Panc1 (cell line): ENCODE data around the gene BCL11B. TPM values are rescaled to one million over a fixed set of nuclear protein-coding genes. Genes with fewer than 3 reads are reported as not detected.

Experiments used
- ATAC-seq: fragments of 200-7000 bp; cut with Tn5 transposase; 2 replicates; pipeline ENCODE4 v1.9.1; 2020; ENCODE audit warnings: mild to moderate bottlenecking, moderate library complexity
- BruUV-seq: library from RNA; stranded (reverse); fragments of 400-500 nt; replicated peaks from 2 replicates; lab custom pipeline; 2021; lab: Mats Ljungman, UMichigan
- CTCF ChIA-PET: fragments of 300-600 bp; sonication (Branson Sonifier 250); formaldehyde crosslinking; loops from one replicate; lab custom pipeline; 2022; ENCODE audit warnings: antibody characterized with exemption; lab: Charles Lee
- POLR2A ChIA-PET: fragments of 300-600 bp; sonication (Branson Sonifier 250); formaldehyde crosslinking; loops from one replicate; lab custom pipeline; 2022; ENCODE audit warnings: antibody characterized with exemption; lab: Charles Lee
- DNase-seq: peaks from one replicate; pipeline ENCODE4 v3.0.0-alpha.2; 2010; ENCODE audit warnings: low read depth, low spot score
- H3K27ac ChIP-seq: 2 replicates; pipeline ENCODE4 v1.5.1; 2011; ENCODE audit warnings: mild to moderate bottlenecking, low read length, inconsistent platforms
- H3K27me3 ChIP-seq: fragments of 200-500 bp; sonication (Bioruptor generic); 2 replicates; pipeline ENCODE4 v1.6.0; 2014; ENCODE audit warnings: low read length, inconsistent platforms; ENCODE audit not compliant: control insufficient read depth, insufficient read depth
- H3K36me3 ChIP-seq: fragments of 200-500 bp; sonication (Bioruptor generic); 2 replicates; pipeline ENCODE4 v1.5.1; 2014; ENCODE audit warnings: inconsistent platforms, mild to moderate bottlenecking, low read length, moderate library complexity; ENCODE audit not compliant: control insufficient read depth, insufficient read depth
- H3K4me1 ChIP-seq: 2 replicates; pipeline ENCODE4 v1.5.1; 2011; ENCODE audit warnings: inconsistent platforms, mild to moderate bottlenecking, low read length, moderate library complexity; ENCODE audit not compliant: control insufficient read depth, insufficient read depth
- H3K4me3 ChIP-seq, 2 experiments: 2 replicates each; pipeline ENCODE4 v1.5.1; 2011 to 2012; ENCODE audit warnings: low read depth in 2 of 2, low read length in 2 of 2, mild to moderate bottlenecking in 2 of 2, inconsistent platforms in 1 of 2, moderate library complexity in 1 of 2
- H3K9me3 ChIP-seq: fragments of 200-500 bp; sonication (Bioruptor generic); 2 replicates; pipeline ENCODE4 v1.5.1; 2014; ENCODE audit warnings: low read depth, mild to moderate bottlenecking, inconsistent platforms, low read length, moderate library complexity; ENCODE audit not compliant: control insufficient read depth, insufficient read depth
- POLR2AphosphoS5 ChIP-seq: IDR thresholded peaks from 2 replicates; pipeline ENCODE4 v1.6.1; 2012; ENCODE audit warnings: mild to moderate bottlenecking, low read depth, low read length, moderate library complexity
- SIN3A ChIP-seq: IDR thresholded peaks from 2 replicates; pipeline ENCODE4 v1.6.1; 2012; ENCODE audit warnings: low read depth, mild to moderate bottlenecking, low read length, moderate library complexity, borderline replicate concordance; ENCODE audit not compliant: insufficient read depth
- TCF7L2 ChIP-seq: IDR thresholded peaks from 2 replicates; pipeline ENCODE4 v1.6.1; 2011; ENCODE audit warnings: mild to moderate bottlenecking, low read depth, low read length, inconsistent platforms
- in situ Hi-C: cut with HindIII; loops from 2 replicates; pipeline ENCODE4 v1.10.0; 2016; ENCODE audit warnings: low sequenced_read_pairs, low pct_unique_long_range_greater_than_20kb
- intact Hi-C: fragments of 100-400 bp; cut with micrococcal nuclease; formaldehyde crosslinking; loops from one replicate; pipeline ENCODE4 v1.10.0; 2022; ENCODE audit not compliant: unreplicated experiment
- total RNA-seq: library from RNA; stranded (reverse); gene quantifications from one replicate; pipeline ENCODE4 v1.2.1, GENCODE V29; 2021; ENCODE audit not compliant: unreplicated experiment
- TF ChIP-seq, protein P1 (sequence below): fragments of 450-650 bp; IDR thresholded peaks from 2 replicates; pipeline ENCODE4 v1.5.1; 2017; ENCODE audit warnings: mild to moderate bottlenecking
- TF ChIP-seq, protein P2 (sequence below), 2 experiments: IDR thresholded peaks; 2 replicates each; pipeline ENCODE4 v1.6.1; 2011 to 2012; ENCODE audit warnings: low read depth in 2 of 2, control low read depth in 1 of 2, low read length in 1 of 2, mild to moderate bottlenecking in 1 of 2, moderate library complexity in 1 of 2; ENCODE audit not compliant: insufficient read depth in 1 of 2

The BCL11B gene
- total RNA-seq, 1 experiment from 2014 or later, result 0.23 TPM

DNA sequence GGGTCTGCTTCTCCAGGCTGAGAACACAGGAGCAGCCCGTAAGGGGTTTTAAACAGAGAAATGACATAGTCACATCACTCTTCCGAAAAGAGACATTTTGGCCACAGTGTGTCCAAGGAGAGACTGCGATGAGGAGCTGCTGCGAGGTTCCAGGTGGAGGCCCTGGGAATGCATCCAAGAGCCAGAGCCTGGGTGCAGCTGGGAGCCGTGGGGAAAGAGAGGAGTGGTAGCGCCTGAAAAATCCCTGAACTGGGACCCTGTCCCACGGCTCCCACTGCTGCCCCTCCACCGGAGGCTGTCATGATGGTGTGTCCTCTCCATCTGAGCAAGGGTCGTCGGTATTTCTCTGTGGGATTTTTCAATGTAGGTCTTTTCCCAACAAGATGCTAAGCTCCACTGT, 146.9 kb downstream of the BCL11B start:
- Histone ChIP-seq H3K4me1 (no peaks in the 10 kb centered on the region), H3K27me3 (no peaks in the 10 kb centered on the region), H3K9me3 (no peaks in the 10 kb centered on the region), H3K27ac (no peak overlapping the region), H3K4me3 (no peak overlapping the region), H3K36me3 (no peaks in the 10 kb centered on the region)
- DNase-seq (no peak), ATAC-seq (no peak)
- intact Hi-C loops, result no loop called here
- TF ChIP-seq, protein P1, sequence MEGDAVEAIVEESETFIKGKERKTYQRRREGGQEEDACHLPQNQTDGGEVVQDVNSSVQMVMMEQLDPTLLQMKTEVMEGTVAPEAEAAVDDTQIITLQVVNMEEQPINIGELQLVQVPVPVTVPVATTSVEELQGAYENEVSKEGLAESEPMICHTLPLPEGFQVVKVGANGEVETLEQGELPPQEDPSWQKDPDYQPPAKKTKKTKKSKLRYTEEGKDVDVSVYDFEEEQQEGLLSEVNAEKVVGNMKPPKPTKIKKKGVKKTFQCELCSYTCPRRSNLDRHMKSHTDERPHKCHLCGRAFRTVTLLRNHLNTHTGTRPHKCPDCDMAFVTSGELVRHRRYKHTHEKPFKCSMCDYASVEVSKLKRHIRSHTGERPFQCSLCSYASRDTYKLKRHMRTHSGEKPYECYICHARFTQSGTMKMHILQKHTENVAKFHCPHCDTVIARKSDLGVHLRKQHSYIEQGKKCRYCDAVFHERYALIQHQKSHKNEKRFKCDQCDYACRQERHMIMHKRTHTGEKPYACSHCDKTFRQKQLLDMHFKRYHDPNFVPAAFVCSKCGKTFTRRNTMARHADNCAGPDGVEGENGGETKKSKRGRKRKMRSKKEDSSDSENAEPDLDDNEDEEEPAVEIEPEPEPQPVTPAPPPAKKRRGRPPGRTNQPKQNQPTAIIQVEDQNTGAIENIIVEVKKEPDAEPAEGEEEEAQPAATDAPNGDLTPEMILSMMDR, result no peak
- TF ChIP-seq SIN3A (no peak), TCF7L2 (no peak)
- TF ChIP-seq, protein P2, sequence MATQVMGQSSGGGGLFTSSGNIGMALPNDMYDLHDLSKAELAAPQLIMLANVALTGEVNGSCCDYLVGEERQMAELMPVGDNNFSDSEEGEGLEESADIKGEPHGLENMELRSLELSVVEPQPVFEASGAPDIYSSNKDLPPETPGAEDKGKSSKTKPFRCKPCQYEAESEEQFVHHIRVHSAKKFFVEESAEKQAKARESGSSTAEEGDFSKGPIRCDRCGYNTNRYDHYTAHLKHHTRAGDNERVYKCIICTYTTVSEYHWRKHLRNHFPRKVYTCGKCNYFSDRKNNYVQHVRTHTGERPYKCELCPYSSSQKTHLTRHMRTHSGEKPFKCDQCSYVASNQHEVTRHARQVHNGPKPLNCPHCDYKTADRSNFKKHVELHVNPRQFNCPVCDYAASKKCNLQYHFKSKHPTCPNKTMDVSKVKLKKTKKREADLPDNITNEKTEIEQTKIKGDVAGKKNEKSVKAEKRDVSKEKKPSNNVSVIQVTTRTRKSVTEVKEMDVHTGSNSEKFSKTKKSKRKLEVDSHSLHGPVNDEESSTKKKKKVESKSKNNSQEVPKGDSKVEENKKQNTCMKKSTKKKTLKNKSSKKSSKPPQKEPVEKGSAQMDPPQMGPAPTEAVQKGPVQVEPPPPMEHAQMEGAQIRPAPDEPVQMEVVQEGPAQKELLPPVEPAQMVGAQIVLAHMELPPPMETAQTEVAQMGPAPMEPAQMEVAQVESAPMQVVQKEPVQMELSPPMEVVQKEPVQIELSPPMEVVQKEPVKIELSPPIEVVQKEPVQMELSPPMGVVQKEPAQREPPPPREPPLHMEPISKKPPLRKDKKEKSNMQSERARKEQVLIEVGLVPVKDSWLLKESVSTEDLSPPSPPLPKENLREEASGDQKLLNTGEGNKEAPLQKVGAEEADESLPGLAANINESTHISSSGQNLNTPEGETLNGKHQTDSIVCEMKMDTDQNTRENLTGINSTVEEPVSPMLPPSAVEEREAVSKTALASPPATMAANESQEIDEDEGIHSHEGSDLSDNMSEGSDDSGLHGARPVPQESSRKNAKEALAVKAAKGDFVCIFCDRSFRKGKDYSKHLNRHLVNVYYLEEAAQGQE (IDR thresholded peaks at IDR 0.05; ENCODE audit: insufficient read depth in 1 of 2, low read depth in 2 of 2, low read length in 1 of 2), result no peak
- in situ Hi-C loops, result no loop called here
- ChIA-PET CTCF (no interaction called here), POLR2A (no interaction called here)
- no TSS peak for BruUV-seq

DNA sequence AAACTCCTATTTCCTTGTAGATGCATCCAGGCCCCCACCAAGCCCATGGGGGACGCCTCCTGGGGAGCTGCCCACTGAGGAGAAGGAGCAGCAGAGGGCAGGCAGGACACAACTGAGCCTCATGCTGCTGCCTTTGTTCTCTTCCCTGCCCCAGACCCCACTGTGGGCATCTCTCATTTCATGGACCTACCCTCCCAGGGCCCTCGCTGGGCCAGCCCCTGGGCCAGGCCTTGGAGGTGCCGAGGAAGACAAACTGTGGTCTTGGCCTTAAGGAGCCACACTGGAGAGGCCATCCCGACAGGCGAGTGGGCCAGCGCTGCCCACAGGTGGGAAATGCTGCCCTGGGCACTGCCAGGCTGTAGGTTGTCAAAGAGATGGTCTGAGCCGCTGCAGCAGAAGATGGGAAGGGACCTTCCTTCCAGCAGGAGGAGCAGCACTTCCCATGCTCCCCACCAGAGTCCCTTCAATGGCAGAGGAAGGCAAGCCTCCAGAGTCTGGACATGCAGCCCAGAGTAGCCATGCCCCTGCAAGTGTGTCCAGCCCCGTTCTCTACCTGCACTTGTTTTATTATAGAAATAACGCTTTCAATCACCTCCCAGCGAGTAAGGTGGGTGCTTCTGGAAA, 147.4 kb downstream of the BCL11B start:
- Histone ChIP-seq H3K4me1 (no peaks in the 10 kb centered on the region), H3K4me3 (no peak overlapping the region), H3K36me3 (no peaks in the 10 kb centered on the region), H3K9me3 (no peaks in the 10 kb centered on the region), H3K27me3 (no peaks in the 10 kb centered on the region), H3K27ac (no peak overlapping the region)
- DNase-seq (no peak), ATAC-seq (0 out of 2 replicates have a peak, but pooled peaks have one; percentile 53)
- intact Hi-C loops, result loop anchor here (5.0 kb wide), 1 partner anchor 143 kb away; no protein-coding TSS in a partner anchor
- in situ Hi-C loops, result no loop called here
- TF ChIP-seq POLR2AphosphoS5 (no peak), SIN3A (no peak), TCF7L2 (no peak)
- TF ChIP-seq, protein P1, result no peak
- TF ChIP-seq, protein P2 (IDR thresholded peaks at IDR 0.05; ENCODE audit: insufficient read depth in 1 of 2, low read depth in 2 of 2, low read length in 1 of 2), result no peak
- ChIA-PET CTCF (interaction anchor here (0.6 kb wide), 1 partner anchor 144 kb away, joined by 3 read pairs; no protein-coding TSS in a partner anchor), POLR2A (no interaction called here)
- BruUV-seq, result no TSS peak
